ENCODE data around the gene IL7R. TPM values are rescaled to one million over a fixed set of nuclear protein-coding genes. Genes with fewer than 3 reads are reported as not detected.

The IL7R gene
- total RNA-seq, 1 experiment from 2014 or later: 0.41 TPM

- DNase-seq: no peak
- Histone ChIP-seq H3K4me1 (replicated peaks; ENCODE audit: insufficient read depth) (peaks cover 28% of the 10 kb centered on the region), H2AFZ (no peak overlapping the region), H4K20me1 (ENCODE audit: insufficient read depth) (no peaks in the 10 kb centered on the region), H3F3A (ENCODE audit: insufficient read depth, low read depth) (peaks cover 18% of the 10 kb centered on the region), H3K27ac (peak overlapping the region; percentile 41), H3K36me3 (ENCODE audit: low read depth) (no peaks in the 10 kb centered on the region), H3K79me2 (ENCODE audit: low read depth) (no peaks in the 10 kb centered on the region), H3K4me3 (no peak overlapping the region), H3K27me3 (ENCODE audit: insufficient read depth, low read depth) (no peaks in the 10 kb centered on the region), H3K9me2 (ENCODE audit: insufficient read depth) (no peaks in the 10 kb centered on the region), H3K4me2 (peak overlapping the region; percentile 27; the same call in 1 of the 2 replicates), H3K9me3 (ENCODE audit: insufficient read depth, low read depth) (no peaks in the 10 kb centered on the region)
- intact Hi-C loops (cut with micrococcal nuclease; ENCODE audit: unreplicated experiment): no loop called here
- ChIA-PET POLR2A (ENCODE audit: unreplicated experiment) (no interaction called here), CTCF (no interaction called here)
- no TSS peak for BruUV-seq (replicated peaks)
- TF ChIP-seq CTCF (conservative IDR thresholded peaks at IDR 0.05) (no peak), EZH2 (IDR thresholded peaks at IDR 0.05; ENCODE audit: low read depth) (no peak)
Observed at GRCh38 chr5:35884773-35885172, 28.1 kb downstream of the IL7R start.

- TF ChIP-seq EZH2 (IDR thresholded peaks at IDR 0.05; ENCODE audit: low read depth): no peak
- no peak for TF ChIP-seq CTCF (conservative IDR thresholded peaks at IDR 0.05)
- H3K79me2 ChIP-seq (ENCODE audit: low read depth): no peaks in the 10 kb centered on the region
- peaks cover 18% of the 10 kb centered on the region for H3F3A ChIP-seq (ENCODE audit: insufficient read depth, low read depth)
Observed at GRCh38 chr5:35886381-35886780, 29.7 kb downstream of the IL7R start.

GRCh38 chr5:35887321-35888100 lies 30.8 kb downstream of the IL7R start:
- BruUV-seq (replicated peaks): no TSS peak
- H3K4me3 ChIP-seq: no peak overlapping the region
- H3K9me3 ChIP-seq (ENCODE audit: insufficient read depth, low read depth): no peaks in the 10 kb centered on the region
- TF ChIP-seq CTCF (conservative IDR thresholded peaks at IDR 0.05): no peak
- no peak for TF ChIP-seq EZH2 (IDR thresholded peaks at IDR 0.05; ENCODE audit: low read depth)
- H3K4me1 ChIP-seq (replicated peaks; ENCODE audit: insufficient read depth): peaks cover 46% of the 10 kb centered on the region
- H3K27ac ChIP-seq: no peak overlapping the region
- H3K9me2 ChIP-seq (ENCODE audit: insufficient read depth): no peaks in the 10 kb centered on the region
- no peak for DNase-seq
- no peaks in the 10 kb centered on the region for H4K20me1 ChIP-seq (ENCODE audit: insufficient read depth)
- H3K4me2 ChIP-seq: no peak overlapping the region
- ChIA-PET POLR2A (ENCODE audit: unreplicated experiment) (interaction anchor here (0.5 kb wide), 1 partner anchor 16 kb away, joined by 5 read pairs; no protein-coding TSS in a partner anchor), CTCF (no interaction called here)
- no peaks in the 10 kb centered on the region for H3K36me3 ChIP-seq (ENCODE audit: low read depth)
- no peaks in the 10 kb centered on the region for H3K79me2 ChIP-seq (ENCODE audit: low read depth)
- H3K27me3 ChIP-seq (ENCODE audit: insufficient read depth, low read depth): no peaks in the 10 kb centered on the region
- peak overlapping the region; percentile 41; the same call in 1 of the 2 replicates for H2AFZ ChIP-seq
- intact Hi-C loops (cut with micrococcal nuclease; ENCODE audit: unreplicated experiment): no loop called here
- peaks cover 18% of the 10 kb centered on the region for H3F3A ChIP-seq (ENCODE audit: insufficient read depth, low read depth)

More at GRCh38 chr5:35886381-35886780, 29.7 kb downstream of the IL7R start:
- no peak for DNase-seq
- Histone ChIP-seq H3K9me2 (ENCODE audit: insufficient read depth) (no peaks in the 10 kb centered on the region), H3K4me1 (replicated peaks; ENCODE audit: insufficient read depth) (peaks cover 44% of the 10 kb centered on the region), H3K4me3 (no peak overlapping the region), H3K27me3 (ENCODE audit: insufficient read depth, low read depth) (no peaks in the 10 kb centered on the region), H4K20me1 (ENCODE audit: insufficient read depth) (no peaks in the 10 kb centered on the region), H3K27ac (no peak overlapping the region), H3K4me2 (no peak overlapping the region), H2AFZ (no peak overlapping the region), H3K36me3 (ENCODE audit: low read depth) (no peaks in the 10 kb centered on the region), H3K9me3 (ENCODE audit: insufficient read depth, low read depth) (no peaks in the 10 kb centered on the region)
- POLR2A ChIA-PET (ENCODE audit: unreplicated experiment): no interaction called here
- no TSS peak for BruUV-seq (replicated peaks)
- CTCF ChIA-PET: no interaction called here
- intact Hi-C loops (cut with micrococcal nuclease; ENCODE audit: unreplicated experiment): no loop called here

Data from PC-9 (cell line).